SIG-M5 treated with dmso at 0.1 percent for 504 hours (cell line): Measurements from ENCODE around the gene MYH16.
"Not testable (repeated sequence)": the region's sequence is repeated elsewhere in the genome, so short reads cannot be mapped to it uniquely, and the experiment has no call there.

Experiments
- DNase-seq: peaks from one replicate; lab custom pipeline; 2025; ENCODE audit not compliant: unreplicated experiment; lab: John Stamatoyannopoulos, UW

MYH16 gene

GRCh38 chr7:99272476-99273045 is at the start of gene MYH16:
TSS of gene MYH16 (plus strand) at chr7:99272839.
- no peak for DNase-seq

DNA sequence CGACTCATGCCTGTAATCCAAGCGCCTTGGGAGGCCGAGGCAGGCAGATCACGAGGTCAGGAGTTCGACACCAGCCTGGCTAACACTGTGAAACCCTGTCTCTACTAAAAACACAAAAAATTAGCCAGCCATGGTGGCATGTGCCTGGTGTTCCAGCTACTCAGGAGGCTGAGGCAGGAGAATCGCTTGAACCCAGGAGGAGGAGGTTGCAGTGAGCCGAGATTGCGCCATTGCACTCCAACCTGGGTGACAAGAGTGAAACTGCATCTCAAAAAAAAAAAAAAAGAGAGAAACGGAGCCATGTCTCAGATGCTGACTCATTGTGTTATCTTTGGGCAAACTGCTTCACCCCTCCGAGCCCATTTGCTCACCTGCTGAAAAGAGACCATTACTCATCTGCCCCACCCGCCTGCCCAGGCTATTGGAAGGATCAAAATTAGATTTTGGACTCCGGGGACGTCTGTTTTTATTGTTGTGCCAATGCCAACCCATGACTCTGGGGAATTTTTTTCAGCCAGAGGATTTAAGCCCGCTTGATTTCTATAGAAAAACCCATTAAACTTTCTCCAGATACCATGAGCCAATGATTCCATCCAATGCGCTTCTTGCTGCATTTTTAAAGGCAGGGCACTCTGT is 48.3 kb upstream of the MYH16 start:
- peak; percentile 34 for DNase-seq

- no peak for DNase-seq
These were observed 47.8 kb upstream of the MYH16 start for GRCh38 chr7:99224899-99225265.

- DNase-seq: no peak
These were observed 43.4 kb upstream of the MYH16 start for GRCh38 chr7:99229234-99229633.

DNA sequence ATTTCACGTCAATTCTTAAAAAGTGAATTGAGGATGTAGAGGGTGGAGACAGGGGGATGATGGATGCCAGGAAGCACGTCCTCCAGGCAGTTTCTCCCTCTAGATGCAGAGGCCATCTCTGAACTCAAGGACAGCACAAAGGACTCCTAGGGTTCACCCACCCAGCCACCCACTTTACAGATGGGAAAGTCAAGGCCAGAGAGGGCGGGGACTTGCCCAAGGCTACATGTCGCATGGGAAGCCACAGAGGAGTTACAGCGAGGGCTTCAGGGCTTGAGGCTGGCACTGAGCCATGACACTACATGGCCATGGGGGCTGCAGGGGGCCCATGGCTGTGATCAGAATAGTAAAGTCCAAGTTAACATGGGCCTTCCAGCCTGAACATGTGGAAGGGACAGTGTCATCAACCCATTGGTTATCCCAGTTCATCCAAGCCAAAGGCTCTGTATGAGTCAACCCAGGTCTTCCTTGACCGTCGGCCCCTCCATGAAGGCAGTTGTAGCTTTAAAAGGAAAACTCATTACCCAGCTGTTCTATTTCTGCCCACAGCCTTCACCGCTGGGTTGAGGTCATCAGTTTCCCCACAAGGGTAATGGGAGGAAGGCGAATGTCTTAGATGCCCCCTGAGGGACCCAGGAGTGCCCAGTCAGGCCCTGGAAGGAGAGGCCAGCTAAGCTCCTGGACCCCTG is 40.4 kb upstream of the MYH16 start:
- DNase-seq: no peak

- DNase-seq: not testable (repeated sequence)
These were observed 39.7 kb upstream of the MYH16 start for GRCh38 chr7:99232955-99233354.

DNA sequence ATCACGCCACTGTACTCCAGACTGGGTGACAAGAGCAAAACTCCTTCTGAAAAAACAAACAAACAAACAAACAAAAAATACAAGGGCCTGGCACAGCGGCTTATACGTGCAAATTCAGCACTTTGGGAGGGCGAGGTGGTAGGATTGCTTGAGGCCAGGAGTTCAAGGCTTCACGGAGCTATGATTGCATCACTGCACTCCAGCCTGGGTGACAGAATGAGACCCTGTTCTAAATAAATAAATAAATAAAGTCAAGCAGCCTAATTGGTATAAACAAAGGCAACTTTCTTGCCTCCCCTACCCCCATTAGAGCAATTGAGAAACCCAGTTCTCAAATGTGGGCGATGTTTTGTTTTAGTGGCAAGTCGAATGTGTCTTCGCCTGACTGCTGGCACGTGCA is 38.5 kb upstream of the MYH16 start:
- DNase-seq: no peak

GRCh38 chr7:99235925-99236324 is 36.7 kb upstream of the MYH16 start:
- DNase-seq: no peak

GRCh38 chr7:99237876-99238275 is 34.8 kb upstream of the MYH16 start:
- not testable (repeated sequence) for DNase-seq

GRCh38 chr7:99238558-99239341 is 33.9 kb upstream of the MYH16 start:
- no peak for DNase-seq

DNA sequence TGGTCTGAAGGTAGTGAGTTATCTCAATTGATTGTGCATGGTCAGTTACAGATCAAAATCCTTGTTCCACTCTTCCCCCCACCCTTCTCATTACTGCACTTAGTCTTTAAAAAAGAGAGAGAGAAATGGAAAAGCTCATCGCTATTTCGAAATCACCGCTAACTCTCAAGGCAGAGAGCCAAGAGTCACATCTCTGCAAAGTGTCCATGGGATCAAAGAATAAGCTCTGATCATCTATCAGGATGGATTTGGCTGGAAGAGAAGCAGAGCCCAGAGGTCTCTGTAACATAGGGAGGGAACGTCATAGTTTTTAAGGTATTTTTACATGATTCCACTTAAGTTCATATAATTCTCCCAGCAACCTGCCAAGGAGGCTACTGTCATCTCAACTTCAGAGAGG is 30.0 kb upstream of the MYH16 start:
- no peak for DNase-seq

- DNase-seq: no peak
These were observed 28.8 kb upstream of the MYH16 start for GRCh38 chr7:99243751-99244337.

GRCh38 chr7:99244939-99245338 is 27.7 kb upstream of the MYH16 start:
- no peak for DNase-seq

GRCh38 chr7:99248391-99249095 is 24.1 kb upstream of the MYH16 start:
- peak; percentile 91 for DNase-seq

GRCh38 chr7:99249985-99250575 is 22.6 kb upstream of the MYH16 start:
- DNase-seq: no peak

GRCh38 chr7:99252166-99252895 is 20.3 kb upstream of the MYH16 start:
- DNase-seq: no peak

DNA sequence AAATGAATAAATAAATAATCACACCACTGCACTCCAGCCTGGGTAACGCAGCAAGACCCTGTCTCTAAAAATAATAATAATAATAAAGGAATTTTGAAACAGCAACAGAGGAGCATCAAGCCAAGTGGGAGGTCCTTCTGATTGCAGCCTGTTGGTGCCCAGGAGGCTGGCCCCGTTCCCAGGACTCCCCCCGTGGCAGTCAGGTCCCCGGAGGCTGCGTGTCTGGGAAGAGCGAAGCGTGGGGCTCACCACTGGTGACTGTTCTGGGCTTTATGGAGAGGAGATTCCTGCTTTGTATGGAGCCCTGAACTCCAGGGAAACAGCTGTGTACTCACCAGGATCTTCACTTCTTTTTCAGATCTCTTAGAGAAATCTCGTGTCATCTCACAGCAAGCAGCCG is 19.3 kb upstream of the MYH16 start:
- DNase-seq: no peak

GRCh38 chr7:99254390-99254789 is 18.2 kb upstream of the MYH16 start:
- no peak for DNase-seq

DNA sequence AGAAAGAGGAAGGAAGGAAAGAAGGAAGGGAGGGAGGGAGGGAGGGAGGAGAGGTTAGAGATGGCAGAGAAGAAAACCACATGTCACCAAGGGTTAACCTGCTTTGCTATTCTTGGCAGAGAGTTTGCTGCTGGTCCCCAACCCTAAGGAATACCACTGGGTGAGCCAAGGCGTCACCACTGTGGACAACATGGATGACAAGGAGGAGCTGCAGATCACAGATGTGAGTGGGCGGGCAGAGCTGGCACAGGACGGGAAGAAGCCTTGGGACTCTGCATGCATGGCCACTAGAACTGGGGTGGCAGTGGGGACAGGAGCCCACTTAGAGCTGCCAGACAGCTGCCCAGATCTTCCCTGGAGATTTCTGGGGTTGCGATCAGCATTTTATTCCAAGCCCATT is 17.2 kb upstream of the MYH16 start:
- DNase-seq: peak; percentile 57

GRCh38 chr7:99257065-99257464 is 15.6 kb upstream of the MYH16 start:
- no peak for DNase-seq
